Ishikawa (cell line): ENCODE measurements around the gene CDH23.

Source experiments
- CEBPB ChIP-seq: IDR thresholded peaks from 2 replicates; pipeline ENCODE4 v1.6.1; 2012
- CREB1 ChIP-seq: IDR thresholded peaks from 2 replicates; pipeline ENCODE4 v1.6.1; 2012; ENCODE audit warnings: low read depth
- EGR1 ChIP-seq: IDR thresholded peaks from 2 replicates; pipeline ENCODE4 v1.6.1; 2012
- EP300 ChIP-seq: IDR thresholded peaks from 2 replicates; pipeline ENCODE4 v1.6.1; 2012; ENCODE audit warnings: borderline replicate concordance
- FOXM1 ChIP-seq: IDR thresholded peaks from 2 replicates; pipeline ENCODE4 v1.6.1; 2012; ENCODE audit warnings: low read depth, borderline replicate concordance
- NFIC ChIP-seq: IDR thresholded peaks from 2 replicates; pipeline ENCODE4 v1.6.1; 2012
- RAD21 ChIP-seq: IDR thresholded peaks from 2 replicates; pipeline ENCODE4 v1.6.1; 2012; ENCODE audit warnings: low read depth
- TAF1 ChIP-seq: IDR thresholded peaks from 2 replicates; pipeline ENCODE4 v1.6.1; 2012; ENCODE audit warnings: low read depth, mild to moderate bottlenecking
- TCF12 ChIP-seq: IDR thresholded peaks from 2 replicates; pipeline ENCODE4 v1.6.1; 2012; ENCODE audit warnings: low read depth
- TEAD4 ChIP-seq: IDR thresholded peaks from 2 replicates; pipeline ENCODE4 v1.6.1; 2012
- YY1 ChIP-seq: IDR thresholded peaks from 2 replicates; pipeline ENCODE4 v1.6.1; 2012; ENCODE audit warnings: low read depth
- ZBTB7A ChIP-seq: IDR thresholded peaks from 2 replicates; pipeline ENCODE4 v1.6.1; 2012; ENCODE audit warnings: low read depth
- TF ChIP-seq, protein P1 (sequence below): IDR thresholded peaks from 2 replicates; pipeline ENCODE4 v1.6.1; 2012
- TF ChIP-seq, protein P2 (sequence below): IDR thresholded peaks from 2 replicates; pipeline ENCODE4 v1.6.1; 2012; ENCODE audit warnings: low read depth, mild to moderate bottlenecking
- TF ChIP-seq, protein P3 (sequence below): IDR thresholded peaks from 2 replicates; pipeline ENCODE4 v1.6.1; 2012

Gene CDH23

DNA sequence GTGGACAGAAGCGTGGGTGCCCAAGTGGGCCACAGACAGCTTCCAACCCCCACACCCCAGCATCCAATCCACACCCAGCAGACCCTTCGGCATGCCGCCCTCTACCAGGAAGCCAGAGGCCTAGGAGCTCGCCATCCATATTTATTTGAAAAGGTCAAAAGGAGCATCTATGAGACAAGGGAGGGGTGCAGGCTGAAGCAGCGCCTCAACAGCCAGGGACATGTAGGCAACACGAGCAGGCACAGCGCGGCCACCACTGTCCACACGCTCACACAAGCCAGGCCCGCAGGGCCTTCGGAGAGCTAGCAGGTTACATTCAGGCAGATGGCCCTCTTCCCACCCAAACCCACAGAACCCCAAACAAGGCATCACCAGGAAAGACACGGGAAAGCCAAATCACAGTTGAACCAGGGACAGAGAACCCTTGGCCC, 419.7 kb downstream of the CDH23 start:
- TF ChIP-seq TAF1: no peak
- no peak for TF ChIP-seq TEAD4
- TF ChIP-seq, protein P1, sequence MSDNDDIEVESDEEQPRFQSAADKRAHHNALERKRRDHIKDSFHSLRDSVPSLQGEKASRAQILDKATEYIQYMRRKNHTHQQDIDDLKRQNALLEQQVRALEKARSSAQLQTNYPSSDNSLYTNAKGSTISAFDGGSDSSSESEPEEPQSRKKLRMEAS: no peak
- no peak for TF ChIP-seq RAD21
- TF ChIP-seq, protein P2, sequence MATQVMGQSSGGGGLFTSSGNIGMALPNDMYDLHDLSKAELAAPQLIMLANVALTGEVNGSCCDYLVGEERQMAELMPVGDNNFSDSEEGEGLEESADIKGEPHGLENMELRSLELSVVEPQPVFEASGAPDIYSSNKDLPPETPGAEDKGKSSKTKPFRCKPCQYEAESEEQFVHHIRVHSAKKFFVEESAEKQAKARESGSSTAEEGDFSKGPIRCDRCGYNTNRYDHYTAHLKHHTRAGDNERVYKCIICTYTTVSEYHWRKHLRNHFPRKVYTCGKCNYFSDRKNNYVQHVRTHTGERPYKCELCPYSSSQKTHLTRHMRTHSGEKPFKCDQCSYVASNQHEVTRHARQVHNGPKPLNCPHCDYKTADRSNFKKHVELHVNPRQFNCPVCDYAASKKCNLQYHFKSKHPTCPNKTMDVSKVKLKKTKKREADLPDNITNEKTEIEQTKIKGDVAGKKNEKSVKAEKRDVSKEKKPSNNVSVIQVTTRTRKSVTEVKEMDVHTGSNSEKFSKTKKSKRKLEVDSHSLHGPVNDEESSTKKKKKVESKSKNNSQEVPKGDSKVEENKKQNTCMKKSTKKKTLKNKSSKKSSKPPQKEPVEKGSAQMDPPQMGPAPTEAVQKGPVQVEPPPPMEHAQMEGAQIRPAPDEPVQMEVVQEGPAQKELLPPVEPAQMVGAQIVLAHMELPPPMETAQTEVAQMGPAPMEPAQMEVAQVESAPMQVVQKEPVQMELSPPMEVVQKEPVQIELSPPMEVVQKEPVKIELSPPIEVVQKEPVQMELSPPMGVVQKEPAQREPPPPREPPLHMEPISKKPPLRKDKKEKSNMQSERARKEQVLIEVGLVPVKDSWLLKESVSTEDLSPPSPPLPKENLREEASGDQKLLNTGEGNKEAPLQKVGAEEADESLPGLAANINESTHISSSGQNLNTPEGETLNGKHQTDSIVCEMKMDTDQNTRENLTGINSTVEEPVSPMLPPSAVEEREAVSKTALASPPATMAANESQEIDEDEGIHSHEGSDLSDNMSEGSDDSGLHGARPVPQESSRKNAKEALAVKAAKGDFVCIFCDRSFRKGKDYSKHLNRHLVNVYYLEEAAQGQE: no peak
- TF ChIP-seq, protein P3, sequence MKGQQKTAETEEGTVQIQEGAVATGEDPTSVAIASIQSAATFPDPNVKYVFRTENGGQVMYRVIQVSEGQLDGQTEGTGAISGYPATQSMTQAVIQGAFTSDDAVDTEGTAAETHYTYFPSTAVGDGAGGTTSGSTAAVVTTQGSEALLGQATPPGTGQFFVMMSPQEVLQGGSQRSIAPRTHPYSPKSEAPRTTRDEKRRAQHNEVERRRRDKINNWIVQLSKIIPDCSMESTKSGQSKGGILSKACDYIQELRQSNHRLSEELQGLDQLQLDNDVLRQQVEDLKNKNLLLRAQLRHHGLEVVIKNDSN: no peak
- no peak for TF ChIP-seq EGR1

DNA sequence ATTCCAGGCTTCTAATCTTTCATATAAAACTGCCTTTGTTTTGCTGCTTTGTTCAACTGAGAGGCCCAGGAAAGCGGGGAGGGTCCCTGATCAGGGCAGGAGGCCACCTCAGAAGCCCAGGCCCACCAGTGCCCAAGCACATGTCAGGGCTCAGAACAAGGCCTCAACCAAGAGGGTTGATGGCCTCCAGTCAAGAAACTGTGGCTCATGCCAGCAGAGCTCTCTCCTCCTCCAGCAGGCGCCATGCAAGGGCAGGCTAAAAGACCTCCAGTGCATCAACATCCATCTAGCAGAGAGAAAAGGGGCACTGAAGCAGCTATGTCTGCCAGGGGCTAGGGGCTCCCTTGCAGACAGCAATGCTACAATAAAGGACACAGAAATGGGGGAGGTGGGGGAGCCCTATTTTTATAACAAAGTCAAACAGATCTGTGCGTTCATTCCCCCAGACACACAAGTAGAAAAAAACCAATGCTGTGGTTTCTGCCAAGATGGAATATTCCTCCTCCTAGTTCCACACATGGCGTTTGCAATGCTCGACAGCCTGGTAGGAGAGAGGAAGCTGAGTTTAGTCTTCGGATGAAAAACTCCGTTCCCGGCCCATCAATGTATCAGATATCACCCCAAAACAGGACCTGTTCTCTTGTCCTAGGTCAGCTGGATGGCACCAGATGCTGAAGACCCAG, 420.4 kb downstream of the CDH23 start:
- TF ChIP-seq, protein P2: no peak
- no peak for TF ChIP-seq NFIC
- TF ChIP-seq TCF12: no peak
- no peak for TF ChIP-seq RAD21
- TF ChIP-seq ZBTB7A: no peak
- TF ChIP-seq TAF1: no peak
- no peak for TF ChIP-seq EGR1

DNA sequence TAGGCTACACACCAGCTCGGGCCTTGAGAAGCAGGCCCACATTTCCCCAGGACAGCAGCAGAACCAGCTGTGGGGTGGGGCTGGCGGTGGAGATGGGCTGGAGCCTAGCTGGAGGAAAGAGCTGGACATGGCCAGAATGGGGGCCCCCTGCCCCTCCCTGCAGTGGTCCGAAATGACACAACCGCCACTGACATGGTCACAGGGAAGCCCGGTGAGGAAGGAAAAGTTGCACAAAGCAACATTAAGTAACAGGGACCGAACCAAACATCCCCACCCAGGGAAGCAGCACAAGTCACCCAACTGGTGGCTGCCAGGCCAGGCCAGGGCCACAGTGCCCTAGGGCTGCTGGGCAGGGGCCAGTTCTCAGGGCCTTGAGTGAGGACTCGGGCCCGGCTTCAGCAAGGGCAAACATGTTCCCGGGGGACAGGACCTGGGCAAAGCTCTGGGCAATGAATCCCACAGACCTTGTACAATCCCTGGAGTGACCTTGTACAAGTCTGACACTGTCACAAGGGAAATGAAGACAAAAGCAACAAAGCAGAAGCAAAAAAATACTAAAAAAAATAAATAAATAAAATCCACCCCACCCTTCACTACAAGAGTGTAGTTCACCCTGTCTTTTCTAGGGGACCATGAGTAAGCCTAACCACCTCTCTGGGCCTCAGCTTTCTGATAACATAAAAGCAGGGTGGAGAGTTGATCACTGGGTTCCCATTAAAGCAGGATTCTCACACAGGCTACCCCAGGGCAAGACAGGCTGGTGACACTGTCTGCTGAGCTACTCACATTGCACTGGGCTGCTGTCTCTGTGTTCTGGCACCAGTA, 421.3 kb downstream of the CDH23 start:
- no peak for TF ChIP-seq FOXM1
- TF ChIP-seq TEAD4: no peak

DNA sequence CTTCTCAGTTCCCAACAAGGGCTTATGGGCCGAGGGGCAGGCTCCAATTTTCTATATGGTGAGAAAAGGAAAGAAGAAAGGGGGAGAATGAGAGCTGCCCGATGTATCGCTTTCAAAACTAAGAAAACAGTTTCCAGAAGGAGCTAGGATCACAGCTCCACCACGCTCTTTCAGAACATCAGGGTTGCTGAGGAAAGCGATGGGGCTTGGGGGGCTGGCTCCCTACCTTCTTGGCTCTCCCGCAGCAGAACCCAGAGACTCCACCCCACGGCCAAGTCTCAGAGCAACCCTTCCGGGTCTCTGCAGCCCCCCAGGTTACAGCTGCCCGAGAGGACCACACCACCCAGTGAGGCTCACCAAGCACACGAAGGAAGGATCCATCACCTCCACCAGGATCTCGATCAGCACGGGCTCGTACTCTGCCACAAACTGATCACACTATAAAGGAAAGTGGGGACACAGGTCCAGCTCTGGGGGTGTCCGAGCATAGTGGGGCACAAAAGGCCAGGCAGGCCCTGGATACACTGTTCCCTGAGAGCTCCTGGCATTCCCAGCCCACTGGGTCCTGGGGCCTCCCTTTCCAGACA, 422.0 kb downstream of the CDH23 start:
- no peak for TF ChIP-seq CEBPB
- TF ChIP-seq, protein P2: no peak
- TF ChIP-seq FOXM1: no peak
- TF ChIP-seq YY1: no peak
- TF ChIP-seq, protein P3: no peak

DNA sequence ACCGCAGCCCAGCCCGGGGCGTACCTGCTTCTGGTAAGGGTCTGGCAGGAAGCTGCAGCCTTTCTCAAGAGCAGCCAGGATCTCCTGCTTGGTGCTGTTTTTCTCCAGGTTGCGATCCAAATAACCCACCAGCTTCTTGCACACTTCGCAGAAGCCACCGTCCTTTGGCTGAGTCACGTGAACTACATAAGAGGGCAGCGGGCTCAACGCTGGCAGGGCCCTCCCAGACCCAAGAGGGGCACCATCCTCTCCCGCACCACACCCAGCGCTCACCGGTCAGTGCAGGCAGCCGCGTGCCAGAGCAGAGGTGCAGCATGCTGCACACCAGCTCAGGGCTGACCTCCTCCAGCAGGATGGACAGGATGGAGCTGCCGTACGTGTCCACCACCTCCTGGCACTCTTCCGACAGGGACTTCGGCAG, 422.7 kb downstream of the CDH23 start:
- no peak for TF ChIP-seq FOXM1
- no peak for TF ChIP-seq NFIC
- no peak for TF ChIP-seq CEBPB
- no peak for TF ChIP-seq CREB1
- TF ChIP-seq EP300: no peak
- TF ChIP-seq TCF12: no peak
- TF ChIP-seq, protein P1: no peak
- no peak for TF ChIP-seq TAF1
- TF ChIP-seq, protein P3: no peak
- TF ChIP-seq TEAD4: no peak
